CD14-positive monocyte (primary cell): ENCODE data around the gene STXBP4. TPM values are rescaled to one million over a fixed set of nuclear protein-coding genes. Genes with fewer than 3 reads are reported as not detected.

Source experiments
- DNase-seq, 3 donors: peaks; one replicate each; pipeline ENCODE4 v3.0.0-alpha.2; 2011 to 2022
- H2AFZ ChIP-seq: 2 replicates; pipeline ENCODE4 v1.6.0; 2012; ENCODE audit warnings: mild to moderate bottlenecking, low read depth, low read length, inconsistent platforms; ENCODE audit not compliant: insufficient read depth, poor library complexity, severe bottlenecking
- H3K27ac ChIP-seq, 2 donors: 1 replicate in 1 of 2; 2 replicates in 1 of 2; pipeline ENCODE4 v1.5.1; 2012 to 2013; ENCODE audit warnings: low read length in 2 of 2, control low read depth in 1 of 2, inconsistent platforms in 1 of 2, low read depth in 1 of 2, mild to moderate bottlenecking in 1 of 2
- H3K27me3 ChIP-seq, 2 donors: one replicate each; pipeline versions ENCODE4 v1.6.0 to v1.6.1; 2011 to 2013; ENCODE audit warnings: low read length in 2 of 2; ENCODE audit not compliant: control insufficient read depth in 2 of 2, insufficient read depth in 2 of 2
- H3K36me3 ChIP-seq, 2 donors: replicated peaks in 1 of 2; 1 replicate in 1 of 2; 2 replicates in 1 of 2; pipeline versions ENCODE4 v1.5.1 to v1.6.1; 2012 to 2013; ENCODE audit warnings: low read length in 2 of 2, control low read depth in 1 of 2, inconsistent platforms in 1 of 2, mild to moderate bottlenecking in 1 of 2; ENCODE audit not compliant: insufficient read depth in 2 of 2, control insufficient read depth in 1 of 2
- H3K4me1 ChIP-seq, 2 donors: 1 replicate in 1 of 2; 2 replicates in 1 of 2; pipeline versions ENCODE4 v1.5.1 to v1.6.1; 2012 to 2013; ENCODE audit warnings: low read length in 2 of 2, control low read depth in 1 of 2, inconsistent platforms in 1 of 2, mild to moderate bottlenecking in 1 of 2, moderate library complexity in 1 of 2; ENCODE audit not compliant: insufficient read depth in 2 of 2, control insufficient read depth in 1 of 2
- H3K4me2 ChIP-seq: replicated peaks from 2 replicates; pipeline ENCODE3; 2012; ENCODE audit warnings: low read length, moderate library complexity, mild to moderate bottlenecking; ENCODE audit not compliant: poor library complexity, severe bottlenecking; ENCODE audit errors: extremely low read depth
- H3K4me3 ChIP-seq, 3 experiments: fragments of 200-600 bp in 1 of 3; sonication (generic) in 1 of 3; replicated peaks in 1 of 3; 1 replicate in 2 of 3; 2 replicates in 1 of 3; pipeline ENCODE4 v1.5.1; 2011 to 2013; ENCODE audit warnings: low read length in 3 of 3, mild to moderate bottlenecking in 3 of 3, control low read depth in 2 of 3, low read depth in 2 of 3, inconsistent platforms in 1 of 3, moderate library complexity in 1 of 3
- H3K79me2 ChIP-seq: 2 replicates; pipeline ENCODE4 v1.6.0; 2012; ENCODE audit warnings: mild to moderate bottlenecking, control low read depth, inconsistent platforms, low read length, moderate library complexity; ENCODE audit not compliant: insufficient read depth
- H3K9ac ChIP-seq: 2 replicates; pipeline ENCODE4 v1.6.0; 2017; ENCODE audit warnings: low read length, mild to moderate bottlenecking; ENCODE audit not compliant: insufficient read depth, poor library complexity, severe bottlenecking
- H3K9me3 ChIP-seq, 2 donors: replicated peaks in 1 of 2; 1 replicate in 1 of 2; 2 replicates in 1 of 2; pipeline versions ENCODE4 v1.5.1 to v1.6.1; 2012 to 2013; ENCODE audit warnings: low read length in 2 of 2, control low read depth in 1 of 2; ENCODE audit not compliant: control insufficient read depth in 1 of 2, insufficient read depth in 1 of 2
- H4K20me1 ChIP-seq: 2 replicates; pipeline ENCODE4 v1.6.0; 2012; ENCODE audit warnings: mild to moderate bottlenecking, low read length, control low read depth, moderate library complexity; ENCODE audit not compliant: insufficient read depth
- H3K27ac Mint-ChIP-seq, 7 donors: one replicate each; pipeline ENCODE4 v1.8.0; 2020; ENCODE audit warnings: mild to moderate bottlenecking in 7 of 7, mixed read lengths in 7 of 7, moderate library complexity in 6 of 7, inconsistent platforms in 2 of 7
- H3K27me3 Mint-ChIP-seq, 3 donors: one replicate each; pipeline ENCODE4 v1.8.0; 2021 to 2022; ENCODE audit warnings: low read depth in 3 of 3, mild to moderate bottlenecking in 3 of 3, mixed read lengths in 3 of 3, moderate library complexity in 3 of 3, inconsistent platforms in 1 of 3
- H3K36me3 Mint-ChIP-seq, 2 donors: one replicate each; pipeline ENCODE4 v1.8.0; 2020; ENCODE audit warnings: mixed read lengths in 2 of 2, inconsistent platforms in 1 of 2, mild to moderate bottlenecking in 1 of 2
- H3K4me1 Mint-ChIP-seq: one replicate; pipeline ENCODE4 v1.8.0; 2020; ENCODE audit warnings: mild to moderate bottlenecking, mixed read lengths
- H3K4me3 Mint-ChIP-seq, 2 donors: one replicate each; pipeline ENCODE4 v1.8.0; 2020; ENCODE audit warnings: mild to moderate bottlenecking in 2 of 2, mixed read lengths in 2 of 2, moderate library complexity in 1 of 2
- H3K9me3 Mint-ChIP-seq, 7 donors: one replicate each; pipeline ENCODE4 v1.8.0; 2020 to 2022; ENCODE audit warnings: mixed read lengths in 7 of 7, mild to moderate bottlenecking in 6 of 7, moderate library complexity in 6 of 7, inconsistent platforms in 2 of 7
- CTCF ChIP-seq: fragments of 200-600 bp; IDR thresholded peaks from one replicate; pipeline ENCODE4 v1.8.0; 2022; ENCODE audit warnings: antibody characterized with exemption, mild to moderate bottlenecking
- WGBS: methylation state at CpG from one replicate; pipeline ENCODE4 v1.1.5; 2013; ENCODE audit warnings: missing lambda C conversion rate; ENCODE audit not compliant: insufficient coverage; 5-methylcytosine and 5-hydroxymethylcytosine counted together
- intact Hi-C, 2 donors: fragments of 100-400 bp; cut with micrococcal nuclease; formaldehyde crosslinking; loops; one replicate each; pipeline versions ENCODE4 v1.15.0 to v1.15.1; 2023
- polyA plus RNA-seq, 3 donors: library from polyadenylated mRNA; depleted of rRNA in 1 of 3; unstranded in 2 of 3; stranded (reverse) in 1 of 3; fragments of 300-500 nt in 2 of 3; fragments of >200 nt in 1 of 3; fragmentation: Illumina TruSeq in 2 of 3; gene quantifications; 1 replicate in 2 of 3; 2 replicates in 1 of 3; pipeline ENCODE4 v1.2.3, GENCODE V29; 2012 to 2021

STXBP4 gene
- polyA plus RNA-seq, 3 donors: 0.27 to 1.8 (median 0.44) TPM

DNA sequence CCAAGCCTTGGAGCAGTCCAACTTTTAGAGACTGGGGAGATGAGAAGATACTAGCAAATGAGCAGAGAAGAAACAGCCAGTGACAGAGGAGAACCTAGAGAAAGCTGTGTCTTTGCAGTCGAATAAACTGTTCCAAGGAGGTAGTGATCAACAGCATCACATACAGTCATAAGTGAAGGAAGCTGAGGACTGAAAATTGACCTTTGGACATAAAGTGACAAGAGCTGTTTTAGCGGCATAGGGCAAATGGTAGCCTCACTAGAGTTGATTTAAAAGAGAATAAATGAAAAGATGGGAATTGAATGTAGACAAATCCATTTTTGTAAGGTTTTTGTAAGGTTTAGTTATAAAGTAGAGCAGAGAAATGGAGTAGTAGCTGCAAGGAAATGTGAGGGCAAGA is 165.0 kb downstream of the STXBP4 start:
- no peak for DNase-seq
- Histone ChIP-seq H3K27me3 (no peaks in the 10 kb centered on the region), H3K4me3 (no peak overlapping the region), H3K9me3 (no peaks in the 10 kb centered on the region), H3K27ac (no peak overlapping the region), H3K36me3 (no peaks in the 10 kb centered on the region), H3K4me2 (no peak overlapping the region), H4K20me1 (no peaks in the 10 kb centered on the region), H3K4me1 (no peaks in the 10 kb centered on the region), H2AFZ (no peak overlapping the region), H3K79me2 (no peaks in the 10 kb centered on the region), H3K9ac (no peak overlapping the region)
- intact Hi-C loops: no loop called here
- H3K4me3 Mint-ChIP-seq: no peak overlapping the region
- no peak overlapping the region for H3K27ac Mint-ChIP-seq
- no peaks in the 10 kb centered on the region for H3K27me3 Mint-ChIP-seq
- H3K9me3 Mint-ChIP-seq: peaks cover 0 to 2% (median 0%) of the 10 kb centered on the region in 7 donors
- WGBS: 100% methylated on average over 1 of the region's 2 CpGs
- no peak for TF ChIP-seq CTCF
- H3K4me1 Mint-ChIP-seq: no peaks in the 10 kb centered on the region
- H3K36me3 Mint-ChIP-seq: no peaks in the 10 kb centered on the region

- no peak for DNase-seq
- Histone ChIP-seq H3K27ac (no peak overlapping the region), H3K4me1 (no peaks in the 10 kb centered on the region), H3K79me2 (no peaks in the 10 kb centered on the region), H3K36me3 (no peaks in the 10 kb centered on the region), H3K27me3 (no peaks in the 10 kb centered on the region), H4K20me1 (no peaks in the 10 kb centered on the region), H3K9me3 (no peaks in the 10 kb centered on the region), H3K4me2 (no peak overlapping the region), H3K4me3 (no peak overlapping the region), H2AFZ (no peak overlapping the region), H3K9ac (no peak overlapping the region)
- WGBS: no CpG with 5 or more reads among the region's 1 CpG
- Mint-ChIP-seq H3K4me1 (no peaks in the 10 kb centered on the region), H3K36me3 (no peaks in the 10 kb centered on the region), H3K4me3 (no peak overlapping the region), H3K27ac (no peak overlapping the region), H3K9me3 (no peaks in the 10 kb centered on the region), H3K27me3 (no peaks in the 10 kb centered on the region)
- no peak for TF ChIP-seq CTCF
- intact Hi-C loops: no loop called here
Measured at GRCh38 chr17:55134486-55135157, 166.1 kb downstream of the STXBP4 start.
